CD14-positive monocyte (primary cell): Measurements from ENCODE around the gene KRT72. TPM values are rescaled to one million over a fixed set of nuclear protein-coding genes. Genes with fewer than 3 reads are reported as not detected.

Source experiments
- DNase-seq, 3 donors: peaks; one replicate each; pipeline ENCODE4 v3.0.0-alpha.2; 2011 to 2022
- H2AFZ ChIP-seq: 2 replicates; pipeline ENCODE4 v1.6.0; 2012; ENCODE audit warnings: mild to moderate bottlenecking, low read depth, low read length, inconsistent platforms; ENCODE audit not compliant: insufficient read depth, poor library complexity, severe bottlenecking
- H3K27ac ChIP-seq, 2 donors: 1 replicate in 1 of 2; 2 replicates in 1 of 2; pipeline ENCODE4 v1.5.1; 2012 to 2013; ENCODE audit warnings: low read length in 2 of 2, control low read depth in 1 of 2, inconsistent platforms in 1 of 2, low read depth in 1 of 2, mild to moderate bottlenecking in 1 of 2
- H3K27me3 ChIP-seq, 2 donors: one replicate each; pipeline versions ENCODE4 v1.6.0 to v1.6.1; 2011 to 2013; ENCODE audit warnings: low read length in 2 of 2; ENCODE audit not compliant: control insufficient read depth in 2 of 2, insufficient read depth in 2 of 2
- H3K36me3 ChIP-seq, 2 donors: replicated peaks in 1 of 2; 1 replicate in 1 of 2; 2 replicates in 1 of 2; pipeline versions ENCODE4 v1.5.1 to v1.6.1; 2012 to 2013; ENCODE audit warnings: low read length in 2 of 2, control low read depth in 1 of 2, inconsistent platforms in 1 of 2, mild to moderate bottlenecking in 1 of 2; ENCODE audit not compliant: insufficient read depth in 2 of 2, control insufficient read depth in 1 of 2
- H3K4me1 ChIP-seq, 2 donors: 1 replicate in 1 of 2; 2 replicates in 1 of 2; pipeline versions ENCODE4 v1.5.1 to v1.6.1; 2012 to 2013; ENCODE audit warnings: low read length in 2 of 2, control low read depth in 1 of 2, inconsistent platforms in 1 of 2, mild to moderate bottlenecking in 1 of 2, moderate library complexity in 1 of 2; ENCODE audit not compliant: insufficient read depth in 2 of 2, control insufficient read depth in 1 of 2
- H3K4me2 ChIP-seq: replicated peaks from 2 replicates; pipeline ENCODE3; 2012; ENCODE audit warnings: low read length, moderate library complexity, mild to moderate bottlenecking; ENCODE audit not compliant: poor library complexity, severe bottlenecking; ENCODE audit errors: extremely low read depth
- H3K4me3 ChIP-seq, 3 experiments: fragments of 200-600 bp in 1 of 3; sonication (generic) in 1 of 3; replicated peaks in 1 of 3; 1 replicate in 2 of 3; 2 replicates in 1 of 3; pipeline ENCODE4 v1.5.1; 2011 to 2013; ENCODE audit warnings: low read length in 3 of 3, mild to moderate bottlenecking in 3 of 3, control low read depth in 2 of 3, low read depth in 2 of 3, inconsistent platforms in 1 of 3, moderate library complexity in 1 of 3
- H3K79me2 ChIP-seq: 2 replicates; pipeline ENCODE4 v1.6.0; 2012; ENCODE audit warnings: mild to moderate bottlenecking, control low read depth, inconsistent platforms, low read length, moderate library complexity; ENCODE audit not compliant: insufficient read depth
- H3K9ac ChIP-seq: 2 replicates; pipeline ENCODE4 v1.6.0; 2017; ENCODE audit warnings: low read length, mild to moderate bottlenecking; ENCODE audit not compliant: insufficient read depth, poor library complexity, severe bottlenecking
- H3K9me3 ChIP-seq, 2 donors: replicated peaks in 1 of 2; 1 replicate in 1 of 2; 2 replicates in 1 of 2; pipeline versions ENCODE4 v1.5.1 to v1.6.1; 2012 to 2013; ENCODE audit warnings: low read length in 2 of 2, control low read depth in 1 of 2; ENCODE audit not compliant: control insufficient read depth in 1 of 2, insufficient read depth in 1 of 2
- H4K20me1 ChIP-seq: 2 replicates; pipeline ENCODE4 v1.6.0; 2012; ENCODE audit warnings: mild to moderate bottlenecking, low read length, control low read depth, moderate library complexity; ENCODE audit not compliant: insufficient read depth
- H3K27ac Mint-ChIP-seq, 7 donors: one replicate each; pipeline ENCODE4 v1.8.0; 2020; ENCODE audit warnings: mild to moderate bottlenecking in 7 of 7, mixed read lengths in 7 of 7, moderate library complexity in 6 of 7, inconsistent platforms in 2 of 7
- H3K27me3 Mint-ChIP-seq, 3 donors: one replicate each; pipeline ENCODE4 v1.8.0; 2021 to 2022; ENCODE audit warnings: low read depth in 3 of 3, mild to moderate bottlenecking in 3 of 3, mixed read lengths in 3 of 3, moderate library complexity in 3 of 3, inconsistent platforms in 1 of 3
- H3K36me3 Mint-ChIP-seq, 2 donors: one replicate each; pipeline ENCODE4 v1.8.0; 2020; ENCODE audit warnings: mixed read lengths in 2 of 2, inconsistent platforms in 1 of 2, mild to moderate bottlenecking in 1 of 2
- H3K4me1 Mint-ChIP-seq: one replicate; pipeline ENCODE4 v1.8.0; 2020; ENCODE audit warnings: mild to moderate bottlenecking, mixed read lengths
- H3K4me3 Mint-ChIP-seq, 2 donors: one replicate each; pipeline ENCODE4 v1.8.0; 2020; ENCODE audit warnings: mild to moderate bottlenecking in 2 of 2, mixed read lengths in 2 of 2, moderate library complexity in 1 of 2
- H3K9me3 Mint-ChIP-seq, 7 donors: one replicate each; pipeline ENCODE4 v1.8.0; 2020 to 2022; ENCODE audit warnings: mixed read lengths in 7 of 7, mild to moderate bottlenecking in 6 of 7, moderate library complexity in 6 of 7, inconsistent platforms in 2 of 7
- CTCF ChIP-seq: fragments of 200-600 bp; IDR thresholded peaks from one replicate; pipeline ENCODE4 v1.8.0; 2022; ENCODE audit warnings: antibody characterized with exemption, mild to moderate bottlenecking
- WGBS: methylation state at CpG from one replicate; pipeline ENCODE4 v1.1.5; 2013; ENCODE audit warnings: missing lambda C conversion rate; ENCODE audit not compliant: insufficient coverage; 5-methylcytosine and 5-hydroxymethylcytosine counted together
- intact Hi-C, 2 donors: fragments of 100-400 bp; cut with micrococcal nuclease; formaldehyde crosslinking; loops; one replicate each; pipeline versions ENCODE4 v1.15.0 to v1.15.1; 2023
- polyA plus RNA-seq, 3 donors: library from polyadenylated mRNA; depleted of rRNA in 1 of 3; unstranded in 2 of 3; stranded (reverse) in 1 of 3; fragments of 300-500 nt in 2 of 3; fragments of >200 nt in 1 of 3; fragmentation: Illumina TruSeq in 2 of 3; gene quantifications; 1 replicate in 2 of 3; 2 replicates in 1 of 3; pipeline ENCODE4 v1.2.3, GENCODE V29; 2012 to 2021

KRT72 gene
- polyA plus RNA-seq, 3 donors, result not detected

GRCh38 chr12:52537101-52537500, 64.2 kb downstream of the KRT72 start:
- H3K4me3 ChIP-seq, result no peak overlapping the region
- no peaks in the 10 kb centered on the region for H3K27me3 ChIP-seq
- H3K4me1 ChIP-seq, result peaks cover 0 to 5% of the 10 kb centered on the region in 2 donors
- H3K9ac ChIP-seq, result no peak overlapping the region
- H3K27ac ChIP-seq, result no peak overlapping the region
- H3K36me3 ChIP-seq, result no peaks in the 10 kb centered on the region
- H3K27me3 Mint-ChIP-seq, result peaks cover 3 to 7% (median 5%) of the 10 kb centered on the region in 3 donors
- H3K4me1 Mint-ChIP-seq, result peaks cover 4% of the 10 kb centered on the region
- H3K4me3 Mint-ChIP-seq, result no peak overlapping the region
- DNase-seq, result no peak
- H3K9me3 ChIP-seq, result no peaks in the 10 kb centered on the region
- H3K36me3 Mint-ChIP-seq, result no peaks in the 10 kb centered on the region
- no peak overlapping the region for H2AFZ ChIP-seq
- H4K20me1 ChIP-seq, result no peaks in the 10 kb centered on the region
- H3K9me3 Mint-ChIP-seq, result peaks cover 0 to 1% (median 0%) of the 10 kb centered on the region in 7 donors
- no peak overlapping the region for H3K27ac Mint-ChIP-seq
- WGBS, result 88% methylated on average over 3 of the region's 3 CpGs
- intact Hi-C loops, result no loop called here
- TF ChIP-seq CTCF, result no peak
- no peaks in the 10 kb centered on the region for H3K79me2 ChIP-seq
- no peak overlapping the region for H3K4me2 ChIP-seq

Other genes starting within 250 kb of the KRT72 start
- gene KRT85, start 234.0 kb downstream of the KRT72 start, polyA plus RNA-seq, result not detected
- not detected for gene KRT84, start 215.8 kb downstream of the KRT72 start, polyA plus RNA-seq
- not detected for gene KRT82, start 195.1 kb downstream of the KRT72 start, polyA plus RNA-seq
- not detected for gene KRT75, start 167.1 kb downstream of the KRT72 start, polyA plus RNA-seq
- not detected for gene KRT6B, start 149.3 kb downstream of the KRT72 start, polyA plus RNA-seq
- not detected for gene KRT6C, start 127.7 kb downstream of the KRT72 start, polyA plus RNA-seq
- not detected for gene KRT6A, start 108.2 kb downstream of the KRT72 start, polyA plus RNA-seq
- gene KRT5, start 81.1 kb downstream of the KRT72 start, polyA plus RNA-seq, result under 1 TPM in 1 of 3 donors, not detected in 2; 0.04 TPM
- not detected for gene KRT71, start 48.3 kb downstream of the KRT72 start, polyA plus RNA-seq
- gene KRT74, start 27.6 kb downstream of the KRT72 start, polyA plus RNA-seq, result not detected
- gene KRT73, start 17.1 kb upstream of the KRT72 start, polyA plus RNA-seq, result not detected
- not detected for gene KRT2, start 50.7 kb upstream of the KRT72 start, polyA plus RNA-seq
- gene KRT1, start 78.9 kb upstream of the KRT72 start, polyA plus RNA-seq, result not detected
- not detected for gene KRT77, start 102.1 kb upstream of the KRT72 start, polyA plus RNA-seq
- not detected for gene KRT76, start 175.9 kb upstream of the KRT72 start, polyA plus RNA-seq
- gene KRT3, start 194.7 kb upstream of the KRT72 start, polyA plus RNA-seq, result not detected
- not detected for gene KRT4, start 212.7 kb upstream of the KRT72 start, polyA plus RNA-seq
- not detected for gene KRT79, start 232.8 kb upstream of the KRT72 start, polyA plus RNA-seq
- not detected for gene KRT78, start 247.5 kb upstream of the KRT72 start, polyA plus RNA-seq